ENCODE measurements around the gene PAPPA2. TPM values are rescaled to one million over a fixed set of nuclear protein-coding genes. Genes with fewer than 3 reads are reported as not detected.

The PAPPA2 gene
- total and polyA plus RNA-seq, 2 of the 8 experiments (the other 6 are each of a cell fraction or from before 2014, with no cell fraction given), result 0.08 to 0.88 TPM

- FAIRE-seq, result no peak
- CTCF ChIA-PET (ENCODE audit: partially characterized antibody), result no interaction called here
- H3K23ac ChIP-seq (ENCODE audit: insufficient read length), result no peak overlapping the region
Observed at GRCh38 chr1:176609556-176610408, 146.8 kb downstream of the PAPPA2 start.

More at GRCh38 chr1:176609556-176610408, 146.8 kb downstream of the PAPPA2 start:
- no peaks in the 10 kb centered on the region for H3K23me2 ChIP-seq (ENCODE audit: low read depth, low read length)
- H3K27me3 ChIP-seq (replicated peaks in 1 of 4; ENCODE audit: control insufficient read depth in 3 of 4, extremely low read depth in 1 of 4, insufficient read depth in 3 of 4, low read length in 3 of 4), result no peaks in the 10 kb centered on the region
- no peak overlapping the region for H2BK20ac ChIP-seq (ENCODE audit: low read length)
- no peaks in the 10 kb centered on the region for H3K79me1 ChIP-seq (ENCODE audit: low read depth, low read length)
- no peak overlapping the region for H3K4me2 ChIP-seq (ENCODE audit: insufficient read depth in 1 of 2, low read depth in 2 of 2, low read length in 2 of 2)
- no peak for DNase-seq (ENCODE audit: low read depth in 1 of 2, low spot score in 2 of 2)
- H3K4me3 ChIP-seq (ENCODE audit: extremely low read depth in 1 of 4, insufficient read depth in 2 of 4, low read depth in 3 of 4, low read length in 4 of 4), result no peak overlapping the region
- no peak overlapping the region for H4K5ac ChIP-seq (ENCODE audit: insufficient read length, low read depth, low read length)
- H2BK15ac ChIP-seq (ENCODE audit: low read length), result no peak overlapping the region
- no peak overlapping the region for H2AK5ac ChIP-seq (ENCODE audit: low read depth, low read length)
- H3K18ac ChIP-seq (ENCODE audit: extremely low read depth, low read length), result no peak overlapping the region
- H3K9me3 ChIP-seq (ENCODE audit: insufficient read depth in 2 of 2, low read depth in 1 of 2, low read length in 1 of 2), result no peaks in the 10 kb centered on the region
- no peak overlapping the region for H2BK12ac ChIP-seq (ENCODE audit: low read depth, low read length)
- no peak overlapping the region for H3K4ac ChIP-seq (replicated peaks; ENCODE audit: insufficient read length, low read depth, low read length)
- H3K9ac ChIP-seq (replicated peaks in 1 of 4; ENCODE audit: extremely low read depth in 1 of 4, low read depth in 3 of 4, low read length in 3 of 4), result no peak overlapping the region
- no peak overlapping the region for H4K8ac ChIP-seq (ENCODE audit: extremely low read depth, insufficient read depth, low read length)
- no peak overlapping the region for H3K56ac ChIP-seq (replicated peaks; ENCODE audit: insufficient read length, low read depth, low read length)
- no peak overlapping the region for H4K91ac ChIP-seq (replicated peaks; ENCODE audit: insufficient read length, low read length)
- 87% methylated on average over 3 of the region's 3 CpGs; no CpG with 5 or more reads in 1 of the 2 experiments for WGBS, 2 experiments (ENCODE audit: extremely low coverage in 1 of 2, insufficient coverage in 1 of 2, insufficient read length in 1 of 2, insufficient replicate concordance in 2 of 2, low coverage in 1 of 2, low lambda C conversion rate in 2 of 2, missing lambda C conversion rate in 1 of 2)
- no peak for TF ChIP-seq CEBPB (IDR thresholded peaks at IDR 0.05; ENCODE audit: low read depth, low read length)
- H2BK5ac ChIP-seq (ENCODE audit: low read depth, low read length), result no peak overlapping the region
- POLR2A ChIA-PET (ENCODE audit: partially characterized antibody), result no interaction called here
- no peaks in the 10 kb centered on the region for H3K36me3 ChIP-seq (ENCODE audit: control insufficient read depth in 2 of 4, insufficient read depth in 4 of 4, low read length in 3 of 4)
- no peak overlapping the region for H2BK120ac ChIP-seq (replicated peaks; ENCODE audit: low read depth, low read length)
- no peaks in the 10 kb centered on the region for H3K4me1 ChIP-seq (replicated peaks in 1 of 4; ENCODE audit: control insufficient read depth in 3 of 4, insufficient read depth in 4 of 4, low read length in 3 of 4)
- no peaks in the 10 kb centered on the region for H3K79me2 ChIP-seq (ENCODE audit: control insufficient read depth in 1 of 2, insufficient read depth in 2 of 2, low read length in 2 of 2)
- no peaks in the 10 kb centered on the region for H4K20me1 ChIP-seq (replicated peaks in 1 of 2; ENCODE audit: control insufficient read depth in 1 of 2, insufficient read depth in 2 of 2, low read length in 2 of 2)
- H3K27ac ChIP-seq (ENCODE audit: low read depth, low read length), result no peak overlapping the region
- H3K14ac ChIP-seq (ENCODE audit: insufficient read length), result no peak overlapping the region
- no peak overlapping the region for H2AFZ ChIP-seq (ENCODE audit: low read length)
